GM19463 (cell line): ENCODE data around the gene PBLD.

ENCODE experiments used
- ATAC-seq: cut with Tn5 transposase; IDR thresholded peaks from one replicate; pipeline ENCODE4 v1.9.1; 2021; ENCODE audit warnings: mild to moderate bottlenecking, moderate library complexity; ENCODE audit not compliant: unreplicated experiment

PBLD gene

GRCh38 chr10:68332259-68333057, at the start of gene PBLD:
Gene PBLD, minus strand, starts transcription at chr10:68332928. Its CDS starts 26,084 bp downstream, at chr10:68306844.
- peak; percentile 21 for ATAC-seq

- no peak for ATAC-seq
Measured at GRCh38 chr10:68371604-68372003, 38.9 kb upstream of the PBLD start.

GRCh38 chr10:68367121-68367520, 34.4 kb upstream of the PBLD start:
- ATAC-seq = no peak

- ATAC-seq = no peak
Measured at GRCh38 chr10:68366600-68366999, 33.9 kb upstream of the PBLD start.

GRCh38 chr10:68365611-68366010, 32.9 kb upstream of the PBLD start:
- ATAC-seq = no peak

GRCh38 chr10:68364101-68364886, 31.6 kb upstream of the PBLD start:
- no peak for ATAC-seq

GRCh38 chr10:68362590-68362989, 29.9 kb upstream of the PBLD start:
- ATAC-seq = no peak

- no peak for ATAC-seq
Measured at GRCh38 chr10:68359189-68359588, 26.5 kb upstream of the PBLD start.

- ATAC-seq = no peak
Measured at GRCh38 chr10:68353537-68353936, 20.8 kb upstream of the PBLD start.

GRCh38 chr10:68348265-68348741, 15.6 kb upstream of the PBLD start:
- peak; percentile 57 for ATAC-seq

GRCh38 chr10:68346774-68347173, 14.0 kb upstream of the PBLD start:
- no peak for ATAC-seq

GRCh38 chr10:68345621-68346020, 12.9 kb upstream of the PBLD start:
- no peak for ATAC-seq

- no peak for ATAC-seq
Measured at GRCh38 chr10:68342909-68343516, 10.3 kb upstream of the PBLD start.

GRCh38 chr10:68340358-68341080, 7.8 kb upstream of the PBLD start:
- ATAC-seq = no peak

- ATAC-seq = no peak
Measured at GRCh38 chr10:68336754-68337351, 4.1 kb upstream of the PBLD start.

GRCh38 chr10:68334672-68335467, 2.1 kb upstream of the PBLD start:
- no peak for ATAC-seq

- no peak for ATAC-seq
Measured at GRCh38 chr10:68333440-68334431, 1.0 kb upstream of the PBLD start.

- ATAC-seq = no peak
Measured at GRCh38 chr10:68333058-68333395, 299 bp upstream of the PBLD start.
